ENCODE data around the gene PRM3. TPM values are rescaled to one million over a fixed set of nuclear protein-coding genes. Genes with fewer than 3 reads are reported as not detected.

Gene PRM3
- total RNA-seq, 1 donor from 2014 or later = not detected

GRCh38 chr16:11265124-11265523 lies 8.3 kb downstream of the PRM3 start:
- no peak overlapping the region for H3K4me3 ChIP-seq
- no peak overlapping the region for H3K9ac ChIP-seq
- no peaks in the 10 kb centered on the region for H4K20me1 ChIP-seq (ENCODE audit: low read depth)
- no peak for DNase-seq (ENCODE audit: low spot score)
- H3K9me3 ChIP-seq (ENCODE audit: low read depth) = no peaks in the 10 kb centered on the region
- TF ChIP-seq EZH2phosphoT487 (IDR thresholded peaks at IDR 0.05) = no peak
- no peak for TF ChIP-seq EZH2 (IDR thresholded peaks at IDR 0.05)
- TF ChIP-seq, protein P1, sequence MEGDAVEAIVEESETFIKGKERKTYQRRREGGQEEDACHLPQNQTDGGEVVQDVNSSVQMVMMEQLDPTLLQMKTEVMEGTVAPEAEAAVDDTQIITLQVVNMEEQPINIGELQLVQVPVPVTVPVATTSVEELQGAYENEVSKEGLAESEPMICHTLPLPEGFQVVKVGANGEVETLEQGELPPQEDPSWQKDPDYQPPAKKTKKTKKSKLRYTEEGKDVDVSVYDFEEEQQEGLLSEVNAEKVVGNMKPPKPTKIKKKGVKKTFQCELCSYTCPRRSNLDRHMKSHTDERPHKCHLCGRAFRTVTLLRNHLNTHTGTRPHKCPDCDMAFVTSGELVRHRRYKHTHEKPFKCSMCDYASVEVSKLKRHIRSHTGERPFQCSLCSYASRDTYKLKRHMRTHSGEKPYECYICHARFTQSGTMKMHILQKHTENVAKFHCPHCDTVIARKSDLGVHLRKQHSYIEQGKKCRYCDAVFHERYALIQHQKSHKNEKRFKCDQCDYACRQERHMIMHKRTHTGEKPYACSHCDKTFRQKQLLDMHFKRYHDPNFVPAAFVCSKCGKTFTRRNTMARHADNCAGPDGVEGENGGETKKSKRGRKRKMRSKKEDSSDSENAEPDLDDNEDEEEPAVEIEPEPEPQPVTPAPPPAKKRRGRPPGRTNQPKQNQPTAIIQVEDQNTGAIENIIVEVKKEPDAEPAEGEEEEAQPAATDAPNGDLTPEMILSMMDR (IDR thresholded peaks at IDR 0.05) = no peak
- Mint-ChIP-seq H3K27ac (no peak overlapping the region), H3K36me3 (no peaks in the 10 kb centered on the region), H3K4me3 (no peak overlapping the region), H3K9me3 (no peaks in the 10 kb centered on the region), H3K4me1 (no peaks in the 10 kb centered on the region), H3K27me3 (ENCODE audit: insufficient read depth, low read depth) (peaks cover 4% of the 10 kb centered on the region)
- no peak overlapping the region for H3K4me2 ChIP-seq
- H3K36me3 ChIP-seq = no peaks in the 10 kb centered on the region
- no peaks in the 10 kb centered on the region for H3K4me1 ChIP-seq
- no peaks in the 10 kb centered on the region for H3K79me2 ChIP-seq (ENCODE audit: low read depth)
- no peak overlapping the region for H3K27ac ChIP-seq
- no peaks in the 10 kb centered on the region for H3K27me3 ChIP-seq
- no peak overlapping the region for H2AFZ ChIP-seq (replicated peaks)
- H3F3A ChIP-seq (ENCODE audit: low read depth) = no peaks in the 10 kb centered on the region

GRCh38 chr16:11264155-11264832 lies 9.1 kb downstream of the PRM3 start:
- no peaks in the 10 kb centered on the region for H3K4me1 ChIP-seq
- H3K36me3 ChIP-seq = no peaks in the 10 kb centered on the region
- Mint-ChIP-seq H3K9me3 (no peaks in the 10 kb centered on the region), H3K27me3 (ENCODE audit: insufficient read depth, low read depth) (peaks cover 10% of the 10 kb centered on the region), H3K4me1 (no peaks in the 10 kb centered on the region), H3K4me3 (no peak overlapping the region), H3K27ac (no peak overlapping the region), H3K36me3 (no peaks in the 10 kb centered on the region)
- H3K9ac ChIP-seq = no peak overlapping the region
- no peak overlapping the region for H3K4me2 ChIP-seq
- no peak for TF ChIP-seq EZH2phosphoT487 (IDR thresholded peaks at IDR 0.05)
- TF ChIP-seq, protein P1 (IDR thresholded peaks at IDR 0.05) = no peak
- no peak for TF ChIP-seq EZH2 (IDR thresholded peaks at IDR 0.05)
- H3K9me3 ChIP-seq (ENCODE audit: low read depth) = no peaks in the 10 kb centered on the region
- H3K4me3 ChIP-seq = no peak overlapping the region
- no peaks in the 10 kb centered on the region for H4K20me1 ChIP-seq (ENCODE audit: low read depth)
- no peak overlapping the region for H2AFZ ChIP-seq (replicated peaks)
- no peaks in the 10 kb centered on the region for H3F3A ChIP-seq (ENCODE audit: low read depth)
- H3K27ac ChIP-seq = no peak overlapping the region
- H3K27me3 ChIP-seq = no peaks in the 10 kb centered on the region
- no peak for DNase-seq (ENCODE audit: low spot score)
- no peaks in the 10 kb centered on the region for H3K79me2 ChIP-seq (ENCODE audit: low read depth)

DNA sequence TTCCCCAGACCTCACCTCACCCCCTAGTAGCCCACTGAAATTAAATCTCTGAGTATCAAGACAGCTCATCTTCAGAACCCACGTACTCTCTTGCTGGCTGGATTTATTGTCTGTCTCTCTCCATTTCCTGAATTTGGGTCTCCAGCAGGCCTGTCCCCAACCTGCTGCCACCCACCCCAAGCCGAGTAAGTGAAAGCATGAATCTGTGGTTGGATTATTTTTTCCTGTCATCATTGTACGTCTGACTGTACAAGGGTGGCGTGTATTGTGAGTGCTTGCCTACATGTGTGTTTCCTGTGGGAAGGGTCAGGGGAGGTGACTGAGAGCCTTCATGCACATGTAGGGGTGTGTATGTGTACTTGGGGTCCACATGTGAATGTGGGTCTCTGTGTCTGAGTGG lies 9.7 kb downstream of the PRM3 start:
- DNase-seq (ENCODE audit: low spot score) = no peak
- TF ChIP-seq, protein P1 (IDR thresholded peaks at IDR 0.05) = no peak
- TF ChIP-seq EZH2 (IDR thresholded peaks at IDR 0.05) (no peak), EZH2phosphoT487 (IDR thresholded peaks at IDR 0.05) (no peak)
- H3K27ac Mint-ChIP-seq = no peak overlapping the region

More for the DNA sequence above, 9.7 kb downstream of the PRM3 start:
- no peaks in the 10 kb centered on the region for H3K36me3 ChIP-seq
- no peaks in the 10 kb centered on the region for H3K79me2 ChIP-seq (ENCODE audit: low read depth)
- Mint-ChIP-seq H3K4me1 (no peaks in the 10 kb centered on the region), H3K27me3 (ENCODE audit: insufficient read depth, low read depth) (peaks cover 10% of the 10 kb centered on the region), H3K4me3 (no peak overlapping the region), H3K36me3 (no peaks in the 10 kb centered on the region), H3K9me3 (no peaks in the 10 kb centered on the region)
- H3K4me3 ChIP-seq = no peak overlapping the region
- no peaks in the 10 kb centered on the region for H3K4me1 ChIP-seq
- no peak overlapping the region for H3K9ac ChIP-seq
- H3K27ac ChIP-seq = no peak overlapping the region
- no peaks in the 10 kb centered on the region for H3K9me3 ChIP-seq (ENCODE audit: low read depth)
- no peak overlapping the region for H3K4me2 ChIP-seq
- no peaks in the 10 kb centered on the region for H3F3A ChIP-seq (ENCODE audit: low read depth)
- H3K27me3 ChIP-seq = no peaks in the 10 kb centered on the region
- H2AFZ ChIP-seq (replicated peaks) = no peak overlapping the region
- H4K20me1 ChIP-seq (ENCODE audit: low read depth) = no peaks in the 10 kb centered on the region
